Liver (tissue), 2 donors: Measurements from ENCODE around the gene COL4A3.

Experiments
- TF ChIP-seq, protein P1 (sequence below): IDR thresholded peaks from 2 replicates; pipeline ENCODE4 v1.6.1; 2016; ENCODE audit warnings: antibody characterized with exemption
- TF ChIP-seq, protein P2 (sequence below): fragments of 150-350 bp; IDR thresholded peaks from 2 replicates; pipeline ENCODE4 v1.5.1; 2017; ENCODE audit warnings: improper control_type of control experiment, low read depth, low read length; ENCODE audit not compliant: missing input control
- donor health status: healthy.

DNA sequence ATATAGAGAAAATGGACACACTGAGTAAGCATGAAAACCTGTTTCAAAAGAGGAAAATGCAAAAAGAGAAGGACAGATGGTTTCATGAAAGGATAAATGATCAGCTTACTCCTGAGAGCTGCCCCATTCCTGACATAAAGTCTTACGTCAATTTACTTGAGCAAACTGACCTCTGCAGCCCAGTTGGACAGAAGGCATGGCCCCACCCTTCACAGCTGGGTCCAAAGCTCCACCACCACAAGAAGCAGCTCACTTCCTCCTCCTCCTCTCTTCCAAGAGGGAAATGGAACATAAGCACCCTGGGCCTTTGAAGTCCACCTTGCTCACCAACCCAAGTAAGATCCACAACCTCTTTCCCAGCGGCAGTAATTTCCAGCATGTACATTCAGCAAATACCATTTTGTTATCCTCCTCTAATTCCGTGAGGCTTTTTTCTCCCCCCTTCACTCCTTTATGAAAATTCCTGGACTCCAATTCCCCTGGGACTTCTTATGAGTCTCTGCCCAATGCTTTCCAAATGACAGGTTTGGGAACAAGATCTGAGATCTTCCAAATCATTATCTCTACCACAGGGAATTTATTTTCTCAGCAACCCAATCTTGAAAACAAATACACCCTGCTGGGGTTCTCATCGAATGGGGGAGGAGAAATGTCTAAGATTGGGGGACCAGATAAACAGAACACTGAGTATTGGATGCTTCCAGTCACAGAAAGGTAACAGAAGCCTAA is 10.5 kb upstream of the COL4A3 start:
- TF ChIP-seq, protein P1, sequence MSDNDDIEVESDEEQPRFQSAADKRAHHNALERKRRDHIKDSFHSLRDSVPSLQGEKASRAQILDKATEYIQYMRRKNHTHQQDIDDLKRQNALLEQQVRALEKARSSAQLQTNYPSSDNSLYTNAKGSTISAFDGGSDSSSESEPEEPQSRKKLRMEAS, result no peak
- TF ChIP-seq, protein P2, sequence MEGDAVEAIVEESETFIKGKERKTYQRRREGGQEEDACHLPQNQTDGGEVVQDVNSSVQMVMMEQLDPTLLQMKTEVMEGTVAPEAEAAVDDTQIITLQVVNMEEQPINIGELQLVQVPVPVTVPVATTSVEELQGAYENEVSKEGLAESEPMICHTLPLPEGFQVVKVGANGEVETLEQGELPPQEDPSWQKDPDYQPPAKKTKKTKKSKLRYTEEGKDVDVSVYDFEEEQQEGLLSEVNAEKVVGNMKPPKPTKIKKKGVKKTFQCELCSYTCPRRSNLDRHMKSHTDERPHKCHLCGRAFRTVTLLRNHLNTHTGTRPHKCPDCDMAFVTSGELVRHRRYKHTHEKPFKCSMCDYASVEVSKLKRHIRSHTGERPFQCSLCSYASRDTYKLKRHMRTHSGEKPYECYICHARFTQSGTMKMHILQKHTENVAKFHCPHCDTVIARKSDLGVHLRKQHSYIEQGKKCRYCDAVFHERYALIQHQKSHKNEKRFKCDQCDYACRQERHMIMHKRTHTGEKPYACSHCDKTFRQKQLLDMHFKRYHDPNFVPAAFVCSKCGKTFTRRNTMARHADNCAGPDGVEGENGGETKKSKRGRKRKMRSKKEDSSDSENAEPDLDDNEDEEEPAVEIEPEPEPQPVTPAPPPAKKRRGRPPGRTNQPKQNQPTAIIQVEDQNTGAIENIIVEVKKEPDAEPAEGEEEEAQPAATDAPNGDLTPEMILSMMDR, result no peak
